IMR-90 (cell line): ENCODE data around the gene MSANTD1. TPM values are rescaled to one million over a fixed set of nuclear protein-coding genes. Genes with fewer than 3 reads are reported as not detected.

ENCODE experiments used
- ATAC-seq: fragments of 200-7000 bp; cut with Tn5 transposase; 2 replicates; pipeline ENCODE4 v1.9.1; 2020; ENCODE audit warnings: low read depth, mild to moderate bottlenecking, moderate library complexity
- BruUV-seq: library from RNA; stranded (reverse); fragments of 400-500 nt; replicated peaks from 2 replicates; lab custom pipeline; 2021; lab: Mats Ljungman, UMichigan
- CTCF ChIA-PET: fragments of 300-600 bp; formaldehyde crosslinking; extraction: SDS; loops from one replicate; lab custom pipeline; 2021; ENCODE audit warnings: antibody characterized with exemption; lab: Yijun Ruan, JAX
- POLR2A ChIA-PET: fragments of 300-600 bp; sonication (Branson Sonifier 250); formaldehyde crosslinking; loops from one replicate; lab custom pipeline; 2022; ENCODE audit warnings: antibody characterized with exemption; ENCODE audit not compliant: unreplicated experiment; lab: Charles Lee
- DNase-seq: peaks from one replicate; pipeline ENCODE4 v3.0.0; 2013
- H2AFZ ChIP-seq: replicated peaks from 2 replicates; pipeline ENCODE3; 2013; ENCODE audit warnings: low read length, mild to moderate bottlenecking; ENCODE audit not compliant: poor library complexity
- H2AK5ac ChIP-seq: 2 replicates; pipeline ENCODE4 v1.6.1; 2013; ENCODE audit warnings: low read depth, low read length, inconsistent platforms
- H2AK9ac ChIP-seq: replicated peaks from 2 replicates; pipeline ENCODE3; 2013; ENCODE audit warnings: mild to moderate bottlenecking, low read depth, low read length, moderate library complexity; ENCODE audit not compliant: poor library complexity
- H2BK120ac ChIP-seq: 2 replicates; pipeline ENCODE4 v1.6.1; 2013; ENCODE audit warnings: low read depth, low read length, inconsistent platforms
- H2BK15ac ChIP-seq: 3 replicates; pipeline ENCODE4 v1.6.1; 2013; ENCODE audit warnings: low read depth, low read length, inconsistent platforms
- H2BK20ac ChIP-seq: 2 replicates; pipeline ENCODE4 v1.6.1; 2013; ENCODE audit warnings: low read depth, mild to moderate bottlenecking, inconsistent platforms, low read length, moderate library complexity
- H2BK5ac ChIP-seq: 2 replicates; pipeline ENCODE4 v1.6.1; 2013; ENCODE audit warnings: mild to moderate bottlenecking, low read depth, low read length, inconsistent platforms; ENCODE audit not compliant: poor library complexity, severe bottlenecking
- H3K14ac ChIP-seq: replicated peaks from 2 replicates; pipeline ENCODE4 v1.6.1; 2013; ENCODE audit warnings: low read depth, low read length, inconsistent platforms
- H3K18ac ChIP-seq: 2 replicates; pipeline ENCODE4 v1.6.1; 2013; ENCODE audit warnings: low read depth, low read length, control low read depth
- H3K23ac ChIP-seq: 2 replicates; pipeline ENCODE4 v1.6.1; 2013; ENCODE audit warnings: low read depth, low read length, inconsistent platforms
- H3K27ac ChIP-seq: 2 replicates; pipeline ENCODE4 v1.5.1; 2013; ENCODE audit warnings: mild to moderate bottlenecking, control low read depth, low read length; ENCODE audit not compliant: insufficient read depth
- H3K27me3 ChIP-seq: 2 replicates; pipeline ENCODE4 v1.6.1; 2013; ENCODE audit warnings: low read length; ENCODE audit not compliant: control insufficient read depth, insufficient read depth
- H3K36me3 ChIP-seq: 2 replicates; pipeline ENCODE4 v1.6.1; 2013; ENCODE audit warnings: low read length, mixed read lengths; ENCODE audit not compliant: control insufficient read depth, insufficient read depth
- H3K4ac ChIP-seq: 2 replicates; pipeline ENCODE4 v1.6.1; 2013; ENCODE audit warnings: low read depth, low read length, inconsistent platforms
- H3K4me1 ChIP-seq: 2 replicates; pipeline ENCODE4 v1.6.1; 2013; ENCODE audit warnings: low read length, mixed read lengths; ENCODE audit not compliant: control insufficient read depth, insufficient read depth
- H3K4me2 ChIP-seq: 2 replicates; pipeline ENCODE4 v1.6.1; 2013; ENCODE audit warnings: low read depth, mild to moderate bottlenecking, control low read depth, low read length, moderate library complexity
- H3K4me3 ChIP-seq: 2 replicates; pipeline ENCODE4 v1.5.1; 2013; ENCODE audit warnings: low read depth, mild to moderate bottlenecking, control low read depth, low read length, moderate library complexity; ENCODE audit not compliant: insufficient read depth
- H3K56ac ChIP-seq: 2 replicates; pipeline ENCODE4 v1.6.1; 2013; ENCODE audit warnings: low read length, inconsistent platforms; ENCODE audit not compliant: insufficient read depth; ENCODE audit errors: extremely low read depth
- H3K79me1 ChIP-seq, 2 experiments: 2 replicates each; pipeline ENCODE4 v1.6.1; 2013; ENCODE audit warnings: low read length in 2 of 2, inconsistent platforms in 1 of 2, low read depth in 1 of 2
- H3K9ac ChIP-seq: 2 replicates; pipeline ENCODE4 v1.6.1; 2013; ENCODE audit warnings: low read depth, low read length, control low read depth
- H3K9me1 ChIP-seq: 2 replicates; pipeline ENCODE4 v1.6.1; 2013; ENCODE audit warnings: low read length, inconsistent platforms; ENCODE audit not compliant: insufficient read depth
- H3K9me3 ChIP-seq: 2 replicates; pipeline ENCODE4 v1.6.1; 2013; ENCODE audit warnings: low read length; ENCODE audit not compliant: control insufficient read depth, insufficient read depth
- H4K20me1 ChIP-seq: 2 replicates; pipeline ENCODE4 v1.6.1; 2013; ENCODE audit warnings: low read length, inconsistent platforms; ENCODE audit not compliant: insufficient read depth
- H4K5ac ChIP-seq: 2 replicates; pipeline ENCODE4 v1.6.1; 2013; ENCODE audit warnings: mild to moderate bottlenecking, low read depth, low read length, control low read depth
- H4K8ac ChIP-seq, 2 experiments: 2 replicates each; pipeline ENCODE4 v1.6.1; 2013; ENCODE audit warnings: low read depth in 2 of 2, low read length in 2 of 2, control low read depth in 1 of 2, inconsistent platforms in 1 of 2
- H4K91ac ChIP-seq: 2 replicates; pipeline ENCODE4 v1.6.1; 2013; ENCODE audit warnings: low read depth, low read length, inconsistent platforms; ENCODE audit not compliant: insufficient read depth
- CEBPB ChIP-seq: IDR thresholded peaks from 2 replicates; pipeline ENCODE4 v1.6.1; 2012; ENCODE audit warnings: low read depth, low read length, improper control_type of control experiment
- CTCF ChIP-seq: conservative IDR thresholded peaks from 2 replicates; pipeline ENCODE4 v1.5.1; 2012; ENCODE audit warnings: mild to moderate bottlenecking, low read depth, low read length, improper control_type of control experiment
- FOS ChIP-seq: fragments of 150-350 bp; IDR thresholded peaks from 2 replicates; pipeline ENCODE4 v1.6.1; 2016; ENCODE audit warnings: low read depth, low read length
- MAFK ChIP-seq: IDR thresholded peaks from 2 replicates; pipeline ENCODE4 v1.6.1; 2012; ENCODE audit warnings: low read depth, low read length, improper control_type of control experiment
- MAZ ChIP-seq: IDR thresholded peaks from 2 replicates; pipeline ENCODE4 v1.6.1; 2012; ENCODE audit warnings: low read depth, mild to moderate bottlenecking, low read length, improper control_type of control experiment, moderate library complexity, borderline replicate concordance
- MXI1 ChIP-seq: IDR thresholded peaks from 2 replicates; pipeline ENCODE4 v1.6.1; 2012; ENCODE audit warnings: low read depth, mild to moderate bottlenecking, low read length, moderate library complexity, borderline replicate concordance
- NFE2L2 ChIP-seq: fragments of 150-350 bp; IDR thresholded peaks from 2 replicates; pipeline ENCODE4 v1.6.1; 2016; ENCODE audit warnings: low read depth, mild to moderate bottlenecking, low read length
- RAD21 ChIP-seq: IDR thresholded peaks from 2 replicates; pipeline ENCODE4 v1.6.1; 2012; ENCODE audit warnings: low read length, improper control_type of control experiment
- RCOR1 ChIP-seq: IDR thresholded peaks from 2 replicates; pipeline ENCODE4 v1.6.1; 2012; ENCODE audit warnings: mild to moderate bottlenecking, low read length, improper control_type of control experiment; ENCODE audit not compliant: insufficient replicate concordance
- SMC3 ChIP-seq: fragments of 150-350 bp; IDR thresholded peaks from 2 replicates; pipeline ENCODE4 v1.6.1; 2016; ENCODE audit warnings: low read depth, mild to moderate bottlenecking, antibody characterized with exemption, low read length, moderate library complexity
- USF2 ChIP-seq: fragments of 150-350 bp; IDR thresholded peaks from 2 replicates; pipeline ENCODE4 v1.6.1; 2017; ENCODE audit warnings: mild to moderate bottlenecking, antibody characterized with exemption, low read length, low read depth
- WGBS, 2 experiments: methylation state at CpG; one replicate each; pipeline versions ENCODE4 v1.1.5 to v1.1.7; 2013; ENCODE audit warnings: missing lambda C conversion rate in 2 of 2; ENCODE audit not compliant: insufficient read length in 1 of 2; ENCODE audit errors: extremely low coverage in 2 of 2; 5-methylcytosine and 5-hydroxymethylcytosine counted together
- dilution Hi-C: fragments of 300-500 bp; cut with HindIII; formaldehyde crosslinking; loops from one replicate; pipeline ENCODE4 v1.14.3; 2018; ENCODE audit warnings: low sequenced_read_pairs; ENCODE audit not compliant: unreplicated experiment
- in situ Hi-C: fragments of 300-500 bp; cut with MboI; formaldehyde crosslinking; loops from 3 replicates; pipeline ENCODE4 v1.14.3; 2019; ENCODE audit warnings: low sequenced_read_pairs, inconsistent platforms, mixed read lengths
- intact Hi-C: fragments of 100-400 bp; cut with micrococcal nuclease; formaldehyde crosslinking; loops from 2 replicates; pipeline ENCODE4 v1.10.0; 2022
- polyA plus RNA-seq, 3 experiments: library from polyadenylated mRNA; depleted of rRNA; stranded (reverse); fragments of >200 nt; gene quantifications; 2 replicates each; pipeline ENCODE4 v1.2.3, GENCODE V29; 2012; ENCODE audit warnings: low replicate concordance in 1 of 3
- total RNA-seq: library from RNA; depleted of rRNA; stranded (reverse); fragments of >200 nt; gene quantifications from 2 replicates; pipeline ENCODE4 v1.2.3, GENCODE V29; 2012

Gene MSANTD1
- total and polyA plus RNA-seq, 2 of the 4 experiments (the other 2 are of a cell fraction) = under 0.01 to 0.07 TPM

- peaks cover 0 to 8% of the 10 kb centered on the region in 2 experiments; a peak in 1 of 4 replicates for H3K79me1 ChIP-seq
- 81% methylated on average over 4 of the region's 13 CpGs; no CpG with 5 or more reads in 1 of the 2 experiments for WGBS, 2 experiments
- no peak overlapping the region for H2AFZ ChIP-seq
- H4K5ac ChIP-seq = no peak overlapping the region
- H2BK5ac ChIP-seq = no peak overlapping the region
- H3K9me1 ChIP-seq = peaks cover 9% of the 10 kb centered on the region; the same call in 1 of the 2 replicates
- H3K23ac ChIP-seq = no peak overlapping the region
- no peak overlapping the region for H3K4me3 ChIP-seq
- H3K27ac ChIP-seq = no peak overlapping the region
- H3K9me3 ChIP-seq = no peaks in the 10 kb centered on the region
- H3K27me3 ChIP-seq = no peaks in the 10 kb centered on the region
- CTCF ChIA-PET = interaction anchor here (0.8 kb wide), 1 partner anchor 16 kb away, joined by 3 read pairs; no protein-coding TSS in a partner anchor
- no peak overlapping the region for H3K4me2 ChIP-seq
- H3K36me3 ChIP-seq = peaks cover 42% of the 10 kb centered on the region; the same call in 1 of the 2 replicates
- H2BK20ac ChIP-seq = no peak overlapping the region
- no peak overlapping the region for H3K4ac ChIP-seq
- POLR2A ChIA-PET = no interaction called here
- peak overlapping the region; percentile 35 for H2AK9ac ChIP-seq
- no peak overlapping the region for H3K18ac ChIP-seq
- no peak overlapping the region for H2BK120ac ChIP-seq
- H2AK5ac ChIP-seq = 0 out of 2 replicates have a peak overlapping the region, but pooled peaks have one; percentile 38
- H4K20me1 ChIP-seq = peaks cover 21% of the 10 kb centered on the region
- BruUV-seq = no TSS peak
- H3K56ac ChIP-seq = no peak overlapping the region
- in situ Hi-C loops = no loop called here
- no peak overlapping the region for H4K8ac ChIP-seq
- H3K9ac ChIP-seq = no peak overlapping the region
- no peak overlapping the region for H2BK15ac ChIP-seq
- peaks cover 11% of the 10 kb centered on the region for H3K4me1 ChIP-seq
- intact Hi-C loops = no loop called here
- no peak overlapping the region for H4K91ac ChIP-seq
- TF ChIP-seq MXI1 = no peak
- TF ChIP-seq CTCF = no peak
- no peak for TF ChIP-seq SMC3
- TF ChIP-seq MAZ = no peak
- no peak for TF ChIP-seq RCOR1
- no peak for TF ChIP-seq CEBPB
- no peak for TF ChIP-seq NFE2L2
- TF ChIP-seq MAFK = no peak
- TF ChIP-seq FOS = no peak
- no peak for TF ChIP-seq RAD21
- no peak for TF ChIP-seq USF2
- DNase-seq (no peak), ATAC-seq (no peak)
- no peak overlapping the region for H3K14ac ChIP-seq
- dilution Hi-C loops = no loop called here
These were observed 7.9 kb upstream of the MSANTD1 start for GRCh38 chr4:3240936-3241522.
